ENCODE measurements around the gene GNAI3.

Gene GNAI3

GRCh38 chr1:109546311-109547109, 1.9 kb upstream of the GNAI3 start:
- peak; percentile 90 to 95 for DNase-seq
- TF ChIP-seq POLR2A (IDR thresholded peaks at IDR 0.05; ENCODE audit: low read length) (peak; percentile 3), GATA1 (IDR thresholded peaks at IDR 0.05; ENCODE audit: low read depth, low read length) (no peak)

- DNase-seq: peak; percentile 63 to 69
- TF ChIP-seq POLR2A (IDR thresholded peaks at IDR 0.05; ENCODE audit: low read length) (no peak), GATA1 (IDR thresholded peaks at IDR 0.05; ENCODE audit: low read depth, low read length) (no peak)
Observed at GRCh38 chr1:109547463-109548320, 723 bp upstream of the GNAI3 start.

GRCh38 chr1:109556563-109556962, 8.1 kb downstream of the GNAI3 start:
- no peak for DNase-seq
- no peak for TF ChIP-seq POLR2A (IDR thresholded peaks at IDR 0.05; ENCODE audit: low read length)

- TF ChIP-seq GATA1 (IDR thresholded peaks at IDR 0.05; ENCODE audit: low read depth, low read length): no peak
- no peak for TF ChIP-seq POLR2A (IDR thresholded peaks at IDR 0.05; ENCODE audit: low read length)
- no peak for DNase-seq
Observed at GRCh38 chr1:109557520-109557919, 9.1 kb downstream of the GNAI3 start.

- DNase-seq: no peak
- TF ChIP-seq POLR2A (IDR thresholded peaks at IDR 0.05; ENCODE audit: low read length) (no peak), GATA1 (IDR thresholded peaks at IDR 0.05; ENCODE audit: low read depth, low read length) (no peak)
Observed at GRCh38 chr1:109559995-109560394, 11.6 kb downstream of the GNAI3 start.

GRCh38 chr1:109564194-109564878, 15.9 kb downstream of the GNAI3 start:
- no peak for TF ChIP-seq POLR2A (IDR thresholded peaks at IDR 0.05; ENCODE audit: low read length)
- no peak for TF ChIP-seq GATA1 (IDR thresholded peaks at IDR 0.05; ENCODE audit: low read depth, low read length)
- no peak for DNase-seq

- DNase-seq: no peak
- no peak for TF ChIP-seq GATA1 (IDR thresholded peaks at IDR 0.05; ENCODE audit: low read depth, low read length)
- TF ChIP-seq POLR2A (IDR thresholded peaks at IDR 0.05; ENCODE audit: low read length): no peak
Observed at GRCh38 chr1:109565241-109565640, 16.8 kb downstream of the GNAI3 start.

GRCh38 chr1:109566982-109567381, 18.6 kb downstream of the GNAI3 start:
- DNase-seq: no peak
- TF ChIP-seq POLR2A (IDR thresholded peaks at IDR 0.05; ENCODE audit: low read length) (no peak), GATA1 (IDR thresholded peaks at IDR 0.05; ENCODE audit: low read depth, low read length) (no peak)

- DNase-seq: no peak
- TF ChIP-seq GATA1 (IDR thresholded peaks at IDR 0.05; ENCODE audit: low read depth, low read length): no peak
- no peak for TF ChIP-seq POLR2A (IDR thresholded peaks at IDR 0.05; ENCODE audit: low read length)
Observed at GRCh38 chr1:109567877-109568672, 19.7 kb downstream of the GNAI3 start.

- TF ChIP-seq GATA1 (IDR thresholded peaks at IDR 0.05; ENCODE audit: low read depth, low read length) (no peak), POLR2A (IDR thresholded peaks at IDR 0.05; ENCODE audit: low read length) (no peak)
- DNase-seq: no peak
Observed at GRCh38 chr1:109569323-109569722, 20.9 kb downstream of the GNAI3 start.

- TF ChIP-seq POLR2A (IDR thresholded peaks at IDR 0.05; ENCODE audit: low read length) (no peak), GATA1 (IDR thresholded peaks at IDR 0.05; ENCODE audit: low read depth, low read length) (no peak)
- DNase-seq: no peak
Observed at GRCh38 chr1:109570414-109570813, 22.0 kb downstream of the GNAI3 start.

GRCh38 chr1:109573785-109574184, 25.4 kb downstream of the GNAI3 start:
- TF ChIP-seq GATA1 (IDR thresholded peaks at IDR 0.05; ENCODE audit: low read depth, low read length) (no peak), POLR2A (IDR thresholded peaks at IDR 0.05; ENCODE audit: low read length) (no peak)
- no peak for DNase-seq

- no peak for DNase-seq
- TF ChIP-seq GATA1 (IDR thresholded peaks at IDR 0.05; ENCODE audit: low read depth, low read length) (no peak), POLR2A (IDR thresholded peaks at IDR 0.05; ENCODE audit: low read length) (no peak)
Observed at GRCh38 chr1:109578947-109579443, 30.6 kb downstream of the GNAI3 start.
